GM23338 (cell line): ENCODE results near the gene PRDM10.

Experiments used
- POLR2AphosphoS5 ChIP-seq: IDR thresholded peaks from 2 replicates; pipeline ENCODE4 v1.6.1; 2016; ENCODE audit warnings: antibody characterized with exemption, low read depth
- TF ChIP-seq, protein P1 (sequence below), 2 experiments: fragments of 200-600 bp in 1 of 2; sonication (generic) in 1 of 2; conservative IDR thresholded peaks; 2 replicates each; pipeline versions ENCODE4 v1.5.1 to v1.6.1; 2016 to 2017; ENCODE audit warnings: antibody characterized with exemption in 2 of 2, low read depth in 2 of 2, mild to moderate bottlenecking in 2 of 2, moderate library complexity in 1 of 2

DNA sequence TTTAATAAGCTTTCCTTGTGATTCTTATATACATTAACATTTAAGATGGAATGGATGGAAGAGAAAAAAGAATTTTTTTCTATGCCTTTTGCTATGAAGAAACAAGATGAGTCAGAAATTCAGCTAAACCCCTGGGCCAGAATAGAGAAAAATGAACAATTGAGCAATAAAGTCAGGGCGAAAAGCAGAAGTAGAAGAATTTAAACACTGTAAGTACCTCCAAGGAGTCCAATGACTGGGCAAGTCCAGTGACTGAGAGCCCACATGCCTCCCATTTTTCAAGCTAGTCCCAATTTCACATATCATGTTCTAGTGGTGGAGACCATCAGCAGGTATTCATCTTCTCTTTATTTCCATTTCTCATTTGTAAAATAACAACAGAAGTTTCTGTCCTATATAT, 48.4 kb upstream of the PRDM10 start:
- TF ChIP-seq, protein P1, sequence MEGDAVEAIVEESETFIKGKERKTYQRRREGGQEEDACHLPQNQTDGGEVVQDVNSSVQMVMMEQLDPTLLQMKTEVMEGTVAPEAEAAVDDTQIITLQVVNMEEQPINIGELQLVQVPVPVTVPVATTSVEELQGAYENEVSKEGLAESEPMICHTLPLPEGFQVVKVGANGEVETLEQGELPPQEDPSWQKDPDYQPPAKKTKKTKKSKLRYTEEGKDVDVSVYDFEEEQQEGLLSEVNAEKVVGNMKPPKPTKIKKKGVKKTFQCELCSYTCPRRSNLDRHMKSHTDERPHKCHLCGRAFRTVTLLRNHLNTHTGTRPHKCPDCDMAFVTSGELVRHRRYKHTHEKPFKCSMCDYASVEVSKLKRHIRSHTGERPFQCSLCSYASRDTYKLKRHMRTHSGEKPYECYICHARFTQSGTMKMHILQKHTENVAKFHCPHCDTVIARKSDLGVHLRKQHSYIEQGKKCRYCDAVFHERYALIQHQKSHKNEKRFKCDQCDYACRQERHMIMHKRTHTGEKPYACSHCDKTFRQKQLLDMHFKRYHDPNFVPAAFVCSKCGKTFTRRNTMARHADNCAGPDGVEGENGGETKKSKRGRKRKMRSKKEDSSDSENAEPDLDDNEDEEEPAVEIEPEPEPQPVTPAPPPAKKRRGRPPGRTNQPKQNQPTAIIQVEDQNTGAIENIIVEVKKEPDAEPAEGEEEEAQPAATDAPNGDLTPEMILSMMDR (conservative IDR thresholded peaks at IDR 0.05; ENCODE audit: low read depth in 2 of 2): no peak
- no peak for TF ChIP-seq POLR2AphosphoS5
